ENCODE data around the gene RNF224.

DNA sequence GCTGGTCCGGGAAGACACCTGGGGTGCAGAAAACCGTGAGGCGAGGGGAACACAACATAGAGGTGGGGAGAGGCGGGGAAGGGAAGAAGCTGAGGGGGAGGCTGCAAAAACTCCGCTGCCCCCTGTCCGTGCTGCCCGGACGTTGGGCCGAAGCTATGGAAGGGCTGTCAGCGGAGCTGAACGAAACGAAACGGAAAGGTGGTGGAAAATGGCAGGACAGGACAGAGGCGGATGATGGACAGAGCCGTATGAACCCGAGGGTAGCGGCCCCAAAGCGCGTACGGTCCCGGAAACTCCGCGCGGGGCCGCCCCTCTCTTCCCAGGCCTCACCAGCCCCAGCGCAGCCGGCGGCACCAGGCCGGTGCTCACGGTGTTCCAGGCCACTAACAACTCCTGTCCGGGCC, 39.2 kb upstream of the RNF224 start:
- TF ChIP-seq, protein P1, sequence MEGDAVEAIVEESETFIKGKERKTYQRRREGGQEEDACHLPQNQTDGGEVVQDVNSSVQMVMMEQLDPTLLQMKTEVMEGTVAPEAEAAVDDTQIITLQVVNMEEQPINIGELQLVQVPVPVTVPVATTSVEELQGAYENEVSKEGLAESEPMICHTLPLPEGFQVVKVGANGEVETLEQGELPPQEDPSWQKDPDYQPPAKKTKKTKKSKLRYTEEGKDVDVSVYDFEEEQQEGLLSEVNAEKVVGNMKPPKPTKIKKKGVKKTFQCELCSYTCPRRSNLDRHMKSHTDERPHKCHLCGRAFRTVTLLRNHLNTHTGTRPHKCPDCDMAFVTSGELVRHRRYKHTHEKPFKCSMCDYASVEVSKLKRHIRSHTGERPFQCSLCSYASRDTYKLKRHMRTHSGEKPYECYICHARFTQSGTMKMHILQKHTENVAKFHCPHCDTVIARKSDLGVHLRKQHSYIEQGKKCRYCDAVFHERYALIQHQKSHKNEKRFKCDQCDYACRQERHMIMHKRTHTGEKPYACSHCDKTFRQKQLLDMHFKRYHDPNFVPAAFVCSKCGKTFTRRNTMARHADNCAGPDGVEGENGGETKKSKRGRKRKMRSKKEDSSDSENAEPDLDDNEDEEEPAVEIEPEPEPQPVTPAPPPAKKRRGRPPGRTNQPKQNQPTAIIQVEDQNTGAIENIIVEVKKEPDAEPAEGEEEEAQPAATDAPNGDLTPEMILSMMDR (IDR thresholded peaks at IDR 0.05) = no peak
- no peak for TF ChIP-seq ZFX (IDR thresholded peaks at IDR 0.05; ENCODE audit: borderline replicate concordance)

All from 22Rv1 (cell line).